NOMO-1 treated with DMSO at 0.1 percent for 48 hours (cell line): ENCODE measurements around the gene SDHAF3.

Experiments
- DNase-seq: peaks from one replicate; lab custom pipeline; 2025; ENCODE audit not compliant: unreplicated experiment; lab: John Stamatoyannopoulos, UW

The SDHAF3 gene

DNA sequence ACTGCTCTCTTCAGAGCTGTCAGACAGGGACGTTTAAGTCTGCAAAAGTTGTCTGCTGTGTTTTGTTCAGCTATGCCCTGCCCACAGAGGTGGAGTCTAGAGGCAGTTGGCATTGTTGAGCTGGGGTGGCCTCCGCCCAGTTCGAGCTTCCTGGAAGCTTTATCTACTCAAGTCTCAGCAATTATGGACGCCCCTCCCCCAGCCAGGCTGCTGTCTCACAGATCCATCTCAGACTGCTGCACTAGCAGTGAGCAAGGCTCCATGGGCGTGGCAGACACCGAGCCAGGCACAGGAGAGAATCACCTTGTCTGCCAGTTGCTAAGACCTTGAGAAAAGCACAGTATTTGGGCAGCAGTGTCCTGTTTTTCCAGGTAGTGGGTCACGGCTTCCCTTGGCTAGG is 98.1 kb downstream of the SDHAF3 start:
- DNase-seq, result no peak

DNA sequence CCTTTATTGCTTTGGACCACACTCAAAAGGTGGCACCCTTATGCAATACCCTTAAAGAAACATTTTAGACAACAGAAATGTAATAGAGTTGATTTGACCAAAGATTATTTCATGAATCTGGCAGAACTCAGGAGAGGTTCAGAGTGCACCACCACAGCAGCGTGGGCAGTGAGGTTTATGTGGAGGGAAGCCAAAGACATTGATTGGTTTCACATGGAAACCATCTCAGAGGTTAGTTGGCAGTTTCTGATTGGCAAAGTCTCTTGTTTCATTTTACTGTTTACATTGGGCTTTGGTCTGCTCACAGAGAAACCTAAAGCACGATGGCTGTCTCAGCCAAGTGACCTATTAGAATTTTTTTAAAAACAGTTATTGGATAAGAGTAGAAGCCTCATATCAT is 101.3 kb downstream of the SDHAF3 start:
- no peak for DNase-seq

GRCh38 chr7:97219237-97219636 is 101.7 kb downstream of the SDHAF3 start:
- no peak for DNase-seq

- no peak for DNase-seq
Observed at GRCh38 chr7:97224316-97224715, 106.8 kb downstream of the SDHAF3 start.

DNA sequence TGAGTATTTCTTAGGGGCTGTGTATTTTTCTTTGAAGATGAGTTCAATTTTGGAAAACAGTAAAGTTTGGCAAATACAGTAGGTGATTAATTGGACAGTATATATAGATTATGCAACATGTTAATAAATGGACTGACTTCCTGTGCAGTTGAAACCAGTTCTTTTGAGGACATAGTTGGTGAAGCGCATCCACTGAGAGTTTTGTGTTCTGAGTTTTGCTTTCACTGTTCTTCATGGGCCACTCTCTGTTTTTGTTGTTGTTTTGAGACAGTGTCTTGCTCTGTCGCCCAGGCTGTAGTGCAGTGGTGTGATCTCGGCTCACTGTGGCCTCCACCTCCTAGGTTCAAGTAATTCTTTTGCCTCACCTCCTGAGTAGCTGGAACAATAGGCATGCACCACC is 109.0 kb downstream of the SDHAF3 start:
- DNase-seq, result no peak
